Measurements from ENCODE around the gene OR52E8.

Gene OR52E8

GRCh38 chr11:5846701-5847100 is 10.8 kb downstream of the OR52E8 start:
- Histone ChIP-seq H3K4me2 (ENCODE audit: low read depth, low read length, poor library complexity, severe bottlenecking) (no peak overlapping the region), H3K9me2 (replicated peaks; ENCODE audit: low read depth, low read length) (no peaks in the 10 kb centered on the region), H3K4me1 (ENCODE audit: insufficient read depth, low read length, poor library complexity, severe bottlenecking) (peaks cover 4% of the 10 kb centered on the region), H3K9ac (ENCODE audit: low read depth, low read length, poor library complexity, severe bottlenecking) (no peak overlapping the region), H4K20me1 (ENCODE audit: insufficient read depth, low read length, poor library complexity, severe bottlenecking) (no peaks in the 10 kb centered on the region), H3K27me3 (ENCODE audit: insufficient read depth, low read length, poor library complexity, severe bottlenecking) (no peaks in the 10 kb centered on the region), H3K36me3 (ENCODE audit: insufficient read depth, low read length) (no peaks in the 10 kb centered on the region), H2AFZ (ENCODE audit: low read length) (no peak overlapping the region), H3F3A (ENCODE audit: low read depth) (no peaks in the 10 kb centered on the region), H3K4me3 (ENCODE audit: low read length, poor library complexity, severe bottlenecking) (no peak overlapping the region), H3K79me2 (ENCODE audit: insufficient read depth, low read length) (no peaks in the 10 kb centered on the region), H3K9me3 (ENCODE audit: insufficient read depth, low read depth, low read length) (no peaks in the 10 kb centered on the region)
- TF ChIP-seq CTCF (conservative IDR thresholded peaks at IDR 0.05; ENCODE audit: low read length) (no peak), EZH2phosphoT487 (IDR thresholded peaks at IDR 0.05; ENCODE audit: borderline replicate concordance) (no peak)

GRCh38 chr11:5841797-5842196 is 15.7 kb downstream of the OR52E8 start, which contains the start of gene OR52E6:
Gene OR52E6 (minus strand): TSS chr11:5841897. CDS start chr11:5841897, 0 bp downstream.
- H3K4me1 ChIP-seq (ENCODE audit: insufficient read depth, low read length, poor library complexity, severe bottlenecking): peaks cover 4% of the 10 kb centered on the region
- no peak within 1 kb of the TSS for H3K9ac ChIP-seq (ENCODE audit: low read depth, low read length, poor library complexity, severe bottlenecking)
- H3K27me3 ChIP-seq (ENCODE audit: insufficient read depth, low read length, poor library complexity, severe bottlenecking): no peaks in the 10 kb centered on the region
- H2AFZ ChIP-seq (ENCODE audit: low read length): no peak within 1 kb of the TSS
- H3K79me2 ChIP-seq (ENCODE audit: insufficient read depth, low read length): no peaks in the 10 kb centered on the region
- H3K4me2 ChIP-seq (ENCODE audit: low read depth, low read length, poor library complexity, severe bottlenecking): no peak within 1 kb of the TSS
- no peak for TF ChIP-seq EZH2phosphoT487 (IDR thresholded peaks at IDR 0.05; ENCODE audit: borderline replicate concordance)
- no peak for TF ChIP-seq CTCF (conservative IDR thresholded peaks at IDR 0.05; ENCODE audit: low read length)
- no peaks in the 10 kb centered on the region for H4K20me1 ChIP-seq (ENCODE audit: insufficient read depth, low read length, poor library complexity, severe bottlenecking)
- H3F3A ChIP-seq (ENCODE audit: low read depth): no peaks in the 10 kb centered on the region
- no peak within 1 kb of the TSS for H3K4me3 ChIP-seq (ENCODE audit: low read length, poor library complexity, severe bottlenecking)
- H3K9me3 ChIP-seq (ENCODE audit: insufficient read depth, low read depth, low read length): no peaks in the 10 kb centered on the region
- H3K9me2 ChIP-seq (replicated peaks; ENCODE audit: low read depth, low read length): no peaks in the 10 kb centered on the region
- no peaks in the 10 kb centered on the region for H3K36me3 ChIP-seq (ENCODE audit: insufficient read depth, low read length)

GRCh38 chr11:5837695-5838094 is 19.8 kb downstream of the OR52E8 start:
- no peaks in the 10 kb centered on the region for H3K27me3 ChIP-seq (ENCODE audit: insufficient read depth, low read length, poor library complexity, severe bottlenecking)
- H3K4me2 ChIP-seq (ENCODE audit: low read depth, low read length, poor library complexity, severe bottlenecking): no peak overlapping the region
- no peaks in the 10 kb centered on the region for H3F3A ChIP-seq (ENCODE audit: low read depth)
- no peaks in the 10 kb centered on the region for H3K9me3 ChIP-seq (ENCODE audit: insufficient read depth, low read depth, low read length)
- H3K9ac ChIP-seq (ENCODE audit: low read depth, low read length, poor library complexity, severe bottlenecking): no peak overlapping the region
- H3K79me2 ChIP-seq (ENCODE audit: insufficient read depth, low read length): no peaks in the 10 kb centered on the region
- H2AFZ ChIP-seq (ENCODE audit: low read length): no peak overlapping the region
- H3K4me3 ChIP-seq (ENCODE audit: low read length, poor library complexity, severe bottlenecking): no peak overlapping the region
- no peaks in the 10 kb centered on the region for H3K4me1 ChIP-seq (ENCODE audit: insufficient read depth, low read length, poor library complexity, severe bottlenecking)
- H4K20me1 ChIP-seq (ENCODE audit: insufficient read depth, low read length, poor library complexity, severe bottlenecking): no peaks in the 10 kb centered on the region
- no peaks in the 10 kb centered on the region for H3K9me2 ChIP-seq (replicated peaks; ENCODE audit: low read depth, low read length)
- H3K36me3 ChIP-seq (ENCODE audit: insufficient read depth, low read length): no peaks in the 10 kb centered on the region
- TF ChIP-seq CTCF (conservative IDR thresholded peaks at IDR 0.05; ENCODE audit: low read length) (no peak), EZH2phosphoT487 (IDR thresholded peaks at IDR 0.05; ENCODE audit: borderline replicate concordance) (no peak)

Data from Loucy (cell line).